GM18951 (cell line): ENCODE results near the gene PDLIM7.

Experiments used
- POLR2A ChIP-seq: IDR thresholded peaks from 4 replicates; pipeline ENCODE4 v1.6.1; 2011; ENCODE audit warnings: mild to moderate bottlenecking; ENCODE audit not compliant: insufficient read length, insufficient read depth; ENCODE audit errors: extremely low read depth
- in situ Hi-C: fragments of 300-500 bp; cut with MboI; formaldehyde crosslinking; loops from one replicate; pipeline ENCODE4 v1.12.0; 2022; ENCODE audit warnings: low sequenced_read_pairs, mixed read lengths, inconsistent platforms; ENCODE audit not compliant: unreplicated experiment

Gene PDLIM7

GRCh38 chr5:177434942-177435738 is 62.3 kb downstream of the PDLIM7 start:
- TF ChIP-seq POLR2A = no peak
- in situ Hi-C loops = no loop called here

GRCh38 chr5:177434437-177434836 is 63.0 kb downstream of the PDLIM7 start:
- no peak for TF ChIP-seq POLR2A
- in situ Hi-C loops = no loop called here

- in situ Hi-C loops = no loop called here
Measured at GRCh38 chr5:177433658-177434217, 63.7 kb downstream of the PDLIM7 start.

More at GRCh38 chr5:177433658-177434217, 63.7 kb downstream of the PDLIM7 start:
- no peak for TF ChIP-seq POLR2A
